ENCODE results near the gene LHFPL6. TPM values are rescaled to one million over a fixed set of nuclear protein-coding genes. Genes with fewer than 3 reads are reported as not detected.

LHFPL6 gene
- polyA plus RNA-seq, 2 of the 4 experiments (the other 2 are of a cell fraction): 1.7 to 5.4 TPM

DNA sequence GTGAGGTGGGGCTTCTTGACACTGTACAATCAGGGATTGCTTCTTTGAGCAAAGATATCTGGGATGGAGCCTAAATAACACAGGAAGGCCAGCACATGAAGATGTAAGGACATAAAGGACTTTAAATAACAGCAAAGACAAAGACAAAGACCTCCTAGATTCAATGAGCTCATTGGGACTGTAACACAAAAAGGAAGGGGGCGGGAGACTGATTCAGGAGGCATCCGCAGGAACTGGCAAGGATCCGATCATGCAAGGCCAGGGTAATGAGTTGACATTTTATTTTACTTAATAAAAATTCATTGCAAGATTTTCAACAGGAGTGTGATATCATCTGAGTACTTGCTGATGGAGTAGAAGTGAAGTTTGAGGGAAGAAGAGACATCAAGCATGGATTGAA is 121.5 kb downstream of the LHFPL6 start:
- H3K9me3 ChIP-seq: no peaks in the 10 kb centered on the region
- H3K27ac ChIP-seq: no peak overlapping the region
- no peaks in the 10 kb centered on the region for H3K4me1 ChIP-seq
- H3K4me2 ChIP-seq: no peak overlapping the region
- ATAC-seq (no peak), DNase-seq (ENCODE audit: low read depth in 1 of 2, low spot score in 1 of 2) (no peak), FAIRE-seq (no peak)
- ChIA-PET CTCF (no interaction called here), POLR2A (no interaction called here)
- WGBS (ENCODE audit: missing lambda C conversion rate): 76% methylated on average over 3 of the region's 3 CpGs
- TF ChIP-seq ESRRA (IDR thresholded peaks at IDR 0.05; ENCODE audit: borderline replicate concordance, low read length) (no peak), ZSCAN20 (CRISPR knock-in tag; IDR thresholded peaks at IDR 0.05) (no peak), CHD2 (IDR thresholded peaks at IDR 0.05; ENCODE audit: low read length, partially characterized antibody) (no peak), RCOR1 (IDR thresholded peaks at IDR 0.05; ENCODE audit: low read depth, low read length) (no peak)
- H3K4me3 ChIP-seq: no peak overlapping the region

DNA sequence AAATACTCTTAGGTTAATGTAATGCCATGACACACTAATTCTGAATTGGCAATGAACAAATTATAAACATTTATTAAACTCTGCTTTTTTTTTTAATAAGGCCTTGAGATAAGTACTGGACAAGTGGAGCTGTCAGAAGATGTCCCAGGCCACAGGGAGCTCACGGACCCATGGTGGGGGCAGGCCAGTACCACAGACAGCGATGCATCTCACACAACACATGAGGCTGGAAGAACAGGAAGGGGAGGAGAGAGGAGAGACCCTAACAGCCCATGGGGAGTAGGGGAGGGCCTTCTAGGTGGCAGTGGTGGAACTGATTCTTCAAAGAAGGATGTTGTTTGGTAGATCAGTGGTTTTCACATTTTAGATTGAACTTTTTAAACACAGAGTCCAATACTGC is 128.4 kb downstream of the LHFPL6 start:
- Histone ChIP-seq H3K9me3 (no peaks in the 10 kb centered on the region), H3K4me2 (no peak overlapping the region), H3K4me3 (no peak overlapping the region), H3K27ac (no peak overlapping the region), H3K4me1 (no peaks in the 10 kb centered on the region)
- no peak for TF ChIP-seq RNF2 (IDR thresholded peaks at IDR 0.05; ENCODE audit: borderline replicate concordance, low read depth)
- no peak for TF ChIP-seq POLR2A (IDR thresholded peaks at IDR 0.05; ENCODE audit: low read length)
- TF ChIP-seq, protein P1, sequence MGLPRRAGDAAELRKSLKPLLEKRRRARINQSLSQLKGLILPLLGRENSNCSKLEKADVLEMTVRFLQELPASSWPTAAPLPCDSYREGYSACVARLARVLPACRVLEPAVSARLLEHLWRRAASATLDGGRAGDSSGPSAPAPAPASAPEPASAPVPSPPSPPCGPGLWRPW (IDR thresholded peaks at IDR 0.05): no peak
- TF ChIP-seq MYC (IDR thresholded peaks at IDR 0.05; ENCODE audit: borderline replicate concordance, low read length): no peak
- TF ChIP-seq HOXB13 (CRISPR knock-in tag; IDR thresholded peaks at IDR 0.05; ENCODE audit: low read depth): no peak
- TF ChIP-seq BHLHE40 (IDR thresholded peaks at IDR 0.05; ENCODE audit: low read depth, low read length): no peak
- TF ChIP-seq CEBPB (IDR thresholded peaks at IDR 0.05): no peak
- TF ChIP-seq, protein P2, sequence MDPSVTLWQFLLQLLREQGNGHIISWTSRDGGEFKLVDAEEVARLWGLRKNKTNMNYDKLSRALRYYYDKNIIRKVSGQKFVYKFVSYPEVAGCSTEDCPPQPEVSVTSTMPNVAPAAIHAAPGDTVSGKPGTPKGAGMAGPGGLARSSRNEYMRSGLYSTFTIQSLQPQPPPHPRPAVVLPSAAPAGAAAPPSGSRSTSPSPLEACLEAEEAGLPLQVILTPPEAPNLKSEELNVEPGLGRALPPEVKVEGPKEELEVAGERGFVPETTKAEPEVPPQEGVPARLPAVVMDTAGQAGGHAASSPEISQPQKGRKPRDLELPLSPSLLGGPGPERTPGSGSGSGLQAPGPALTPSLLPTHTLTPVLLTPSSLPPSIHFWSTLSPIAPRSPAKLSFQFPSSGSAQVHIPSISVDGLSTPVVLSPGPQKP (IDR thresholded peaks at IDR 0.05; ENCODE audit: low read depth, low read length): no peak
- no peak for TF ChIP-seq PHF8 (IDR thresholded peaks at IDR 0.05; ENCODE audit: borderline replicate concordance, low read depth)
- TF ChIP-seq TP53 (CRISPR knock-in tag; IDR thresholded peaks at IDR 0.05): no peak
- no peak for TF ChIP-seq SMC3 (IDR thresholded peaks at IDR 0.05)
- TF ChIP-seq NFE2L2 (conservative IDR thresholded peaks at IDR 0.05; ENCODE audit: low read length): no peak
- TF ChIP-seq FOSL2 (IDR thresholded peaks at IDR 0.05): no peak
- no peak for TF ChIP-seq FOSL2 (CRISPR knock-in tag; IDR thresholded peaks at IDR 0.05)
- no peak for TF ChIP-seq JUNB (IDR thresholded peaks at IDR 0.05)
- no peak for TF ChIP-seq CBX2 (IDR thresholded peaks at IDR 0.05; ENCODE audit: borderline replicate concordance, low read depth)
- TF ChIP-seq HEYL (CRISPR knock-in tag; IDR thresholded peaks at IDR 0.05): no peak
- no peak for TF ChIP-seq RFX5 (IDR thresholded peaks at IDR 0.05)
- TF ChIP-seq, protein P3, sequence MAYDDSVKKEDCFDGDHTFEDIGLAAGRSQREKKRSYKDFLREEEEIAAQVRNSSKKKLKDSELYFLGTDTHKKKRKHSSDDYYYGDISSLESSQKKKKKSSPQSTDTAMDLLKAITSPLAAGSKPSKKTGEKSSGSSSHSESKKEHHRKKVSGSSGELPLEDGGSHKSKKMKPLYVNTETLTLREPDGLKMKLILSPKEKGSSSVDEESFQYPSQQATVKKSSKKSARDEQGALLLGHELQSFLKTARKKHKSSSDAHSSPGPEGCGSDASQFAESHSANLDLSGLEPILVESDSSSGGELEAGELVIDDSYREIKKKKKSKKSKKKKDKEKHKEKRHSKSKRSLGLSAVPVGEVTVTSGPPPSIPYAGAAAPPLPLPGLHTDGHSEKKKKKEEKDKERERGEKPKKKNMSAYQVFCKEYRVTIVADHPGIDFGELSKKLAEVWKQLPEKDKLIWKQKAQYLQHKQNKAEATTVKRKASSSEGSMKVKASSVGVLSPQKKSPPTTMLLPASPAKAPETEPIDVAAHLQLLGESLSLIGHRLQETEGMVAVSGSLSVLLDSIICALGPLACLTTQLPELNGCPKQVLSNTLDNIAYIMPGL (CRISPR knock-in tag; IDR thresholded peaks at IDR 0.05; ENCODE audit: borderline replicate concordance): no peak
- ATAC-seq (no peak), FAIRE-seq (no peak), DNase-seq (ENCODE audit: low read depth in 1 of 2, low spot score in 1 of 2) (no peak)
- WGBS (ENCODE audit: missing lambda C conversion rate): 56% methylated on average over 2 of the region's 2 CpGs
- POLR2A ChIA-PET: no interaction called here
- CTCF ChIA-PET: no interaction called here

DNA sequence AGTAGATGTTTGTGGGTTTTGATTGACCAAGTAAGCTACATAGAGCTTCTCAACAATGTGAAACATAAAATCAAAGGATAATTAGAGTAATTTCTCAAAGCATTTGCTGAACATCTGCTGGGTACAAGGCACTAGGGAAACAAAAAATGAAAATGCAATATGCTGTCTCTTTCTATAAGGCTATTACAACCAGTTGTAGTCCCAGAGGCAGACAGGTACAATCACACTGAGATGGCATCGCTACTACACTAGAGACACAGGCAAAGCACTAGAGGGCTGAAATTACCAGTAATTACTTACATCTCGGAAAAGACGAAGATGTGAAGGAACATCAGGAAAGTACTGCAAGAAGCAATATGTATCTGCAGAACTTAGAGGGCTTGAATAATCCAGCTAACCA is 133.3 kb downstream of the LHFPL6 start:
- TF ChIP-seq HEYL (CRISPR knock-in tag; IDR thresholded peaks at IDR 0.05) (no peak), CHD2 (IDR thresholded peaks at IDR 0.05; ENCODE audit: low read length, partially characterized antibody) (no peak), NR3C1 (IDR thresholded peaks at IDR 0.05) (no peak), CHD4 (IDR thresholded peaks at IDR 0.05; ENCODE audit: borderline replicate concordance) (no peak), KDM1A (IDR thresholded peaks at IDR 0.05; ENCODE audit: low read depth) (no peak), EP300 (IDR thresholded peaks at IDR 0.05) (no peak), SREBF2 (IDR thresholded peaks at IDR 0.05) (no peak), RFX5 (IDR thresholded peaks at IDR 0.05) (no peak), TFCP2L1 (CRISPR knock-in tag; IDR thresholded peaks at IDR 0.05) (no peak), POLR2A (IDR thresholded peaks at IDR 0.05; ENCODE audit: low read length) (no peak), GATA3 (IDR thresholded peaks at IDR 0.05; ENCODE audit: borderline replicate concordance) (no peak), HDAC2 (IDR thresholded peaks at IDR 0.05) (no peak), MAZ (IDR thresholded peaks at IDR 0.05; ENCODE audit: borderline replicate concordance, low read depth, low read length) (no peak)
- Histone ChIP-seq H3K4me3 (no peak overlapping the region), H3K4me1 (no peaks in the 10 kb centered on the region), H3K9me3 (no peaks in the 10 kb centered on the region), H3K27ac (no peak overlapping the region), H3K4me2 (no peak overlapping the region)
- CTCF ChIA-PET: interaction anchor here (0.7 kb wide), 1 partner anchor 14 kb away, joined by 3 read pairs; no protein-coding TSS in a partner anchor
- POLR2A ChIA-PET: no interaction called here
- DNase-seq (ENCODE audit: low read depth in 1 of 2, low spot score in 1 of 2): no peak
- WGBS (ENCODE audit: missing lambda C conversion rate): 73% methylated on average over 3 of the region's 3 CpGs
- FAIRE-seq: no peak
- ATAC-seq: no peak
